ENCODE results near the gene FAM47E. TPM values are rescaled to one million over a fixed set of nuclear protein-coding genes. Genes with fewer than 3 reads are reported as not detected.

FAM47E gene
- total and polyA plus RNA-seq, 2 of the 13 experiments (the other 11 are each of a cell fraction or from before 2014, with no cell fraction given), result 0.33 to 0.66 TPM

Other genes with a start within 250 kb of the FAM47E start
- not detected in 2 replicates for gene CXCL9, start 244.2 kb upstream of the FAM47E start, total RNA-seq (2016; rRNA removed; fragmentation: Illumina TruSeq; extraction: Trizol)
- not detected in 2 replicates for gene CXCL9, start 244.2 kb upstream of the FAM47E start, polyA plus RNA-seq (2011; rRNA removed)
- gene CXCL10, start 228.2 kb upstream of the FAM47E start, total RNA-seq (2016; rRNA removed; fragmentation: Illumina TruSeq; extraction: Trizol), result not detected in 2 replicates
- gene CXCL10, start 228.2 kb upstream of the FAM47E start, polyA plus RNA-seq (2011; rRNA removed), result not detected in 2 replicates
- gene CXCL11, start 215.7 kb upstream of the FAM47E start, total RNA-seq (2016; rRNA removed; fragmentation: Illumina TruSeq; extraction: Trizol), result not detected in 2 replicates
- 0.08 TPM in 1 of 2 replicates, not detected in the other for gene CXCL11, start 215.7 kb upstream of the FAM47E start, polyA plus RNA-seq (2011; rRNA removed)
- gene ART3, start 177.0 kb upstream of the FAM47E start, total RNA-seq (2016; rRNA removed; fragmentation: Illumina TruSeq; extraction: Trizol), result not detected in 2 replicates
- not detected in 2 replicates for gene ART3, start 177.0 kb upstream of the FAM47E start, polyA plus RNA-seq (2011; rRNA removed)
- gene NUP54, start 103.3 kb upstream of the FAM47E start, total RNA-seq (2016; rRNA removed; fragmentation: Illumina TruSeq; extraction: Trizol), result 69.3 and 90.0 TPM in 2 replicates
- 22.9 and 36.1 TPM in 2 replicates for gene NUP54, start 103.3 kb upstream of the FAM47E start, polyA plus RNA-seq (2011; rRNA removed)
- gene SCARB2, start 37.9 kb upstream of the FAM47E start, total RNA-seq (2016; rRNA removed; fragmentation: Illumina TruSeq; extraction: Trizol), result 23.5 and 43.4 TPM in 2 replicates
- gene SCARB2, start 37.9 kb upstream of the FAM47E start, polyA plus RNA-seq (2011; rRNA removed), result 40.6 and 45.9 TPM in 2 replicates
- 3.5 and 4.3 TPM in 2 replicates for gene STBD1, start 55.0 kb downstream of the FAM47E start, total RNA-seq (2016; rRNA removed; fragmentation: Illumina TruSeq; extraction: Trizol)
- 2.8 and 4.9 TPM in 2 replicates for gene STBD1, start 55.0 kb downstream of the FAM47E start, polyA plus RNA-seq (2011; rRNA removed)
- gene CCDC158, start 169.4 kb downstream of the FAM47E start, total RNA-seq (2016; rRNA removed; fragmentation: Illumina TruSeq; extraction: Trizol), result not detected in 2 replicates
- gene CCDC158, start 169.4 kb downstream of the FAM47E start, polyA plus RNA-seq (2011; rRNA removed), result not detected in 2 replicates
- not detected in 2 replicates for gene SHROOM3, start 183.5 kb downstream of the FAM47E start, total RNA-seq (2016; rRNA removed; fragmentation: Illumina TruSeq; extraction: Trizol)
- 0.01 TPM in 1 of 2 replicates, not detected in the other for gene SHROOM3, start 183.5 kb downstream of the FAM47E start, polyA plus RNA-seq (2011; rRNA removed)